Hippocampal formation (tissue), 2 donors: ENCODE measurements around the gene VIPR2.
"Not testable (repeated sequence)": the region's sequence is repeated elsewhere in the genome, so short reads cannot be mapped to it uniquely, and the experiment has no call there.

Experiments
- DNase-seq, 2 donors: peaks; one replicate each; lab custom pipeline; 2025; lab: John Stamatoyannopoulos, UW

The VIPR2 gene

GRCh38 chr7:159007996-159008389 is 136.7 kb downstream of the VIPR2 start:
- no peak for DNase-seq

DNA sequence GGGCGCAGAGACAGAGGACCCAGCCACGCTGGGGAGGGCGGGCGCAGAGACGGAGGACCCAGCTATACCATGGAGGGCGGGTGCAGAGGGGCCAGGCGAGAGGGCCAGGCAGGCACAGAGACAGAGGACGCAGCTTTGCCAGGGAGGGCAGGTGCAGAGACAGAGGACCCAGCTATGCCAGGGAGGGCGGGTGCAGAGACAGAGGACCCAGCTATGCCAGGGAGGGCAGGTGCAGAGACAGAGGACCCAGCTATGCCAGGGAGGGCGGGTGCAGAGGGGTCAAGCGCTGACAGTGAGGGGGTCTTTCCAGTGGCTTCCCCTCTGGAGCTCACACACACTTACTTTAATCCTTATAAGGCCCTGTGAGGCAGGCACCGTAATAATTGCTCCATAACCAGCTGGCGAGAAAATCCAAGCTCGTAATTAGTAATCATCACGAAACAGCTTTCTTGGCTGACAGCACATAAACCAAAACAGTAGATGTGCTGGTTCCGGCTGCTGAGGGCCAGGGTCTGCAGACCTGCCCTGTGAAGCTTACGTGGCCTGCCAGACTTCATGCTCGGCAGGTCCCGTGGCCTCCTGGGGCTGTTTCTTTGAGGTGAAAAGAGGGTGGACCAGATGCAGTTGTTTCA is 137.2 kb downstream of the VIPR2 start:
- DNase-seq, result no peak

DNA sequence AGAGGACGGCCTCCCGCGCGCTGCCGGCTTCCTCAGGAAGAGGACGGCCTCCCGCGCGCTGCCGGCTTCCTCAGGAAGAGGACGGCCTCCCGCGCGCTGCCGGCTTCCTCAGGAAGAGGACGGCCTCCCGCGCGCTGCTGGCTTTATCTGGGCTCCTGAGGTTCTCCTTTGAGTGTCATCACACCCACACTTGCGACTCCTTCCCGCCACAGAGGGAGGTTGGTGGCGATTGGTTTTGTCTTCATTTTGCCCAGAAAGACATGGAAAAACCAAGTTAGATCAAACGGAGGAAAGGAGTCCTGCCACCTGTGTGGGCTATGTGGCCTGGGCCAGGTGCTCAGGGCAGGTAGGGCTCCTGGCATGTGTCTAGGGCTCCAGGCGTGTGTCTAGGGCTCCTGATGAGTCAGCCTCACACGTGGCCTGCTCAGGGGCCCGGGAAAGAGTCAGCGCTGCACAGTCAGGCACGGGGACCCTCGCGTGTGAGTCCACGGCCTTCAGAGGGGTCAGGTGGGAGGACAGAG is 138.0 kb downstream of the VIPR2 start:
- DNase-seq, result no peak

- not testable (repeated sequence) for DNase-seq
Measured at GRCh38 chr7:159006022-159006609, 138.6 kb downstream of the VIPR2 start.

DNA sequence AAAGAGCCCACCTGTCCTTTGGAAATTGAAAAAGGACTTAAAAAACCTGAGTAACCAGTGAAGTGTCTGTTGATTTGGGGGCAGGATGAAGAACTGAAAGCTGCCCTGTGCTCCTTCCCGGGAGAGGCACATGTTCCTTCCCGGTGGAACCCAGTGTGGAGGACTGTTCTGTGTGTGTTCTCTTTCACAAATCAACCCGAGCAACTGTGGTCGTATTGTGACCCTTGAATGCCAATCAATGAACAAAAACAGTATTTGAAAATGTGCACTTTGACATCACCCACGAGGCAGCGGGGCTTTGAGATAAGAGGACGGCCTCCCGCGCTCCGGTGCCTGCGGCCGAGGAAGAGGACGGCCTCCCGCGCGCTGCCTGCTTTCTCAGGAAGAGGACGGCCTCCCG is 139.0 kb downstream of the VIPR2 start:
- DNase-seq, result no peak

- no peak for DNase-seq
Measured at GRCh38 chr7:159004411-159004810, 140.3 kb downstream of the VIPR2 start.

DNA sequence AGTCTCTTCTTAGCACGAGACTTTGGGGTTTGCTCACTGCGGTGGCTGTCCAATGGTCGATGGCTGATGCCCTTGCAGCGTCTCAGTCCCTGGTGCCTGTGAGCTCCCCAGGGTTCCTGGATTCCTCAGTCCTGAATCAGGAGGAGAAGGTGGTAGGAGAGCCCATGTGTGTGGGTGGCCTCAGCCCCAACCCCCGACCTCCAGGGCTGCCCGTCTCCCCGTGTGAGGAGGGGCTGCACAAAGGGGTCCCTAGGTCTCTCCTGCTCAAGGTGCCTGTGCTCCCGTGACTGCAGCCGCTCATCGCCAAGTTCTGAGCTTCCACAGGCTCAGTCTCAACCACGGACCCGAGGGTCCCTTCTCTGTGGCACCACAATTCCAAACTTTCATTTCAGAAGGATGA is 142.9 kb downstream of the VIPR2 start:
- DNase-seq, result no peak

DNA sequence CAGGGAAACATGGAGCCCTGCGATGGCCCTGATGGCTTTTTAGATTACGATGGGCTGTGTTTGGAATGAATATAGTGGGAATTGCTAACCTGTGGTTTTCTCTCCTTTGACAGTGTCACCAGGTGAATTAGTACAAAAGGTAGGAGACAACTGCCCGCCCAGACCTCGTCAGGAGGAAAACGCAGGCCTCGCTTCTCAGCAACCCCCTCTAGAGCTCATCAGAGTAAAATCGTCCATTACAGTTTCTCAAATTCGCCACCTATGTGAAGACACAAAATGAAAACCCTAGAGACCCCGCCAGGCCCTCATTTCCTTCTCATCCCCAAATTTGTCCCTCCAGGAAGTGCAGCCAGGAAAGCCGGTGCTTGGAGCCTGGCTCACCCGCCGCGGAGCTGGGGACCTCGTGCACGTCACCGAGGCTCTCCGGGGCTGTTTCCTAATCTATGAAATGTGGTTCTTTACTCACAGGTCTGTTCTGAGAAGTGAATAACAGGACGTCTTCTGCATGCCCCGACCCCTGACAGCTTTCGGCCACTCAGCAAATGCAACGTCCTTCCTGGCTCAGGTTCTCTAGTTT is 143.7 kb downstream of the VIPR2 start:
- DNase-seq, result no peak

- no peak for DNase-seq
Measured at GRCh38 chr7:159000070-159000469, 144.6 kb downstream of the VIPR2 start.

DNA sequence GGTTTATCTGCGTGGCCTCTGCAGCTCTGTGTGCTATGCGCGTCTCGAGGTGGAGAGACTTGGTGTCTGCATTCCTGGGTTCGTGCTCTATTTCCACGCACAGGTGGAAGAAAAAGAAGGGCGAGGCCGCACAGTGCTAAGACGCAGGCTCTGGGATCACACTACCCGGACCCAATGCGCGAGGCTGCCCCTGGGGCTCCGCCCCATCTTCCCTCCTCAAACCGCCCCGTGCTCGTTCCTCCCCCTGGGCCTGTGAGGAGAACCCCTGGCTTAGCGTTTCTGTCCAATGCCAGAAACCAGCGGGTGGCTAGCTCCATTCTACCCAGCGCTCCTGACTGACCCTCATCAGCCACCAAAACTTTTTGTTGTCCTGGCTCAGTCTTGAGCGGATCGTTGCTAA is 145.2 kb downstream of the VIPR2 start:
- DNase-seq, result no peak

- not testable (repeated sequence) for DNase-seq
Measured at GRCh38 chr7:158998261-158998660, 146.4 kb downstream of the VIPR2 start.

GRCh38 chr7:158997471-158997870 is 147.2 kb downstream of the VIPR2 start:
- no peak for DNase-seq

DNA sequence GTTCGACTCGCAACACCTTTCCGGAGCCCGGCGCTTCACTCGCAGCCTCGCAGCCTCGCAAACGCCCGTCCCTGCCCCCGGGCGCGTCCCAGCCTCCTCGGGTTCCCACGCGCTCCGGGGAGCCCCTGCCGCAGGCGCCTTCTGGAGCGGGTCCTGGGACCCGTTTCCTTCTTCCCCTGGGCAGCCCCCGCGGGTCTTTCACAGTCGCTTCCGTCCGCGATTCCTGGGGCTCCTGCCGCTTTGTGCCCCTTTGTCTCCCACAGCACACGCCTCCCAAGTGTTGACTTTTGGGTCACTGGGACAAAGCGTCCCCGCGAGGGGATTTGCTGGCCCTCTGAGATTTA is 147.6 kb downstream of the VIPR2 start:
- DNase-seq, result no peak

- DNase-seq, result no peak
Measured at GRCh38 chr7:158996214-158997109, 148.2 kb downstream of the VIPR2 start.

GRCh38 chr7:158995514-158995913 is 149.2 kb downstream of the VIPR2 start:
- no peak for DNase-seq

DNA sequence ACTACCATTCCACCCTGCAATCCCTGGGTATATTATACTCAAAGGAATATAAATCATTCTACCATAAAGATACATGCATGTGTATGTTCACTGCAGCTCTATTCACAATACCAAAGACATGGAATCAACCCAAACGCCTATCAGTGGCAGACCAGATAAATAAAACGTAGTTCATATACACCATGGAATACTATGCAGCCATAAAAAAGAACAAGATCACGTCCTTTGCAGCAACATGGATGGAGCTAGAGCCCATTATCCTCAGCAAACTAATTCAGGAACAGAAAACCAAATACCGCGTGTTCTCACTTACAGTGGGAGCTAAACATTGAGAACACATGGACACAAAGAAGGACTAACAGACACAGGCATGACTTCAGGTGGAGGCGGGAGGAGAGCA is 150.0 kb downstream of the VIPR2 start:
- no peak for DNase-seq

GRCh38 chr7:158993591-158993990 is 151.1 kb downstream of the VIPR2 start:
- no peak for DNase-seq

DNA sequence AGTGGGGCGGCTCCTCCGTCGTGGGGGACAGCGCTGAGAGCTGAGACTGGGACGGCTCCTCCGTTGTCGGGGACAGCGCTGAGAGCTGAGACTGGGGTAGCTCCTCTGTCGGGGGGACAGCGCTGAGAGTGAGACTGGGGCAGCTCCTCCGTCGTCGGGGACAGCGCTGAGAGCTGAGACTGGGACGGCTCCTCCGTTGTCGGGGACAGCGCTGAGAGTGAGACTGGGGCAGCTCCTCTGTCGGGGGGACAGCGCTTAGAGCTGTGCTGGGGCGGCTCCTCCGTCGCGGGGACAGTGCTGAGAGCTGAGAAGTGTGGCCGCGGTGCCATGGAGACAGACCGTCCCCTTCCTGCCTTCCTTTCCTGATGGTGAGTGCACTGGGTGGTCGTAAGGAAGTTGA is 151.9 kb downstream of the VIPR2 start:
- no peak for DNase-seq

GRCh38 chr7:158991824-158992621 is 152.6 kb downstream of the VIPR2 start:
- DNase-seq, result no peak

DNA sequence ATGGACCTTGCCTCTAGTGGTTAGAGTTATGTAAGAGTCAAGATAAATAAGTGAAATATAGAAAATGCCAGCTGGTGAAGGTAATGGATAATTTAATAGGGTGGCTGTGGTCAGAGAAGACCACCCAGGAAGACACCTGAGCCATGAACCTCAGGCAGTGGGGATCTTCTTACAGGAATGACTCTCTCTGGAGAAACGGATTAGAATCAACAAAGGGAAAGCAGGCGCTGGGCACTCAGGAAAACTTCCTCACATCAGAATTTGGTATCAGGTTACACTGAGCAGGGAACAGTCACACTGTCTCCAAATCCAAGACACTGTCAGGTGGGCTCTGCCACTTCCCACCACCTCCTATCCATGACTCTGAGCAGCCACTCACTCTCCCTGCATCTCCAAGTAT is 155.7 kb downstream of the VIPR2 start:
- no peak for DNase-seq

DNA sequence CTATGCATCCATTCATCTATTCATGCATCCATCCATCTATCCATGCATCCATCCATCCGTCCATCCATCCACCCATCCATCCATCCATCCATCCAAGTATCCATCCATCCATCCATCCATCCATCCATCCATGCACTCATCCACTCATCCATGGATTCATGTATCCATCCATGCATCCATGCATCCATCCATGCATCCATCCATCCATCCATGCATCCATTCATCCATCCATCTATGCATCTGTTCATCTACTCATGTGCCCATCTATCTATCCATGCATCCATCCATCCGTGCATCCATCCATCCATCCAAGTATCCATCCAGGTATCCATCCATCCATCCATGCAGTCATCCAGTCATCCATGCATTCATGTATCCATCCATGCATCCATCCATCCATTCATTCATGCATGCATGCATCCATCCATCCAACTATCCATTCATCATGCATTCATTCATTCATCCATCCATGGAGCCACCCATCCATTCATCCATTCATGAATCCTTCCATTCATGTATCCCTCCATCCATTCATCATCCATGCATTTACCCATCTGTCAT is 156.3 kb downstream of the VIPR2 start:
- no peak for DNase-seq
